ENCODE results near the gene SCN1B.
"Not testable (repeated sequence)": the region's sequence is repeated elsewhere in the genome, so short reads cannot be mapped to it uniquely, and the experiment has no call there.

DNA sequence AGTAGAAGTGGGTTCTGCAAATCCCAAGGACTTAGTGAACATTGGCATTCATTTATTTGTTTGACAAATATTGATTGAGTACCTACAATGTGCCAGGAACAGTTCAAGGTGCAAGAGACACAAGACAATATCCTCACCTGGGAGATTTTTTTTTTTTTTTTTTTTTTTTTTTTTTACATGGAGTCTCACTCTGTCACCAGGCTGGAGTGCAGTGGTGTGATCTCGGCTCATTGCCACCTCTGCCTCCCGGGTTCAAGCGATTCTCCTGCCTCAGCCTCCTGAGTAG is 1.7 kb upstream of the SCN1B start:
- TF ChIP-seq, protein P1, sequence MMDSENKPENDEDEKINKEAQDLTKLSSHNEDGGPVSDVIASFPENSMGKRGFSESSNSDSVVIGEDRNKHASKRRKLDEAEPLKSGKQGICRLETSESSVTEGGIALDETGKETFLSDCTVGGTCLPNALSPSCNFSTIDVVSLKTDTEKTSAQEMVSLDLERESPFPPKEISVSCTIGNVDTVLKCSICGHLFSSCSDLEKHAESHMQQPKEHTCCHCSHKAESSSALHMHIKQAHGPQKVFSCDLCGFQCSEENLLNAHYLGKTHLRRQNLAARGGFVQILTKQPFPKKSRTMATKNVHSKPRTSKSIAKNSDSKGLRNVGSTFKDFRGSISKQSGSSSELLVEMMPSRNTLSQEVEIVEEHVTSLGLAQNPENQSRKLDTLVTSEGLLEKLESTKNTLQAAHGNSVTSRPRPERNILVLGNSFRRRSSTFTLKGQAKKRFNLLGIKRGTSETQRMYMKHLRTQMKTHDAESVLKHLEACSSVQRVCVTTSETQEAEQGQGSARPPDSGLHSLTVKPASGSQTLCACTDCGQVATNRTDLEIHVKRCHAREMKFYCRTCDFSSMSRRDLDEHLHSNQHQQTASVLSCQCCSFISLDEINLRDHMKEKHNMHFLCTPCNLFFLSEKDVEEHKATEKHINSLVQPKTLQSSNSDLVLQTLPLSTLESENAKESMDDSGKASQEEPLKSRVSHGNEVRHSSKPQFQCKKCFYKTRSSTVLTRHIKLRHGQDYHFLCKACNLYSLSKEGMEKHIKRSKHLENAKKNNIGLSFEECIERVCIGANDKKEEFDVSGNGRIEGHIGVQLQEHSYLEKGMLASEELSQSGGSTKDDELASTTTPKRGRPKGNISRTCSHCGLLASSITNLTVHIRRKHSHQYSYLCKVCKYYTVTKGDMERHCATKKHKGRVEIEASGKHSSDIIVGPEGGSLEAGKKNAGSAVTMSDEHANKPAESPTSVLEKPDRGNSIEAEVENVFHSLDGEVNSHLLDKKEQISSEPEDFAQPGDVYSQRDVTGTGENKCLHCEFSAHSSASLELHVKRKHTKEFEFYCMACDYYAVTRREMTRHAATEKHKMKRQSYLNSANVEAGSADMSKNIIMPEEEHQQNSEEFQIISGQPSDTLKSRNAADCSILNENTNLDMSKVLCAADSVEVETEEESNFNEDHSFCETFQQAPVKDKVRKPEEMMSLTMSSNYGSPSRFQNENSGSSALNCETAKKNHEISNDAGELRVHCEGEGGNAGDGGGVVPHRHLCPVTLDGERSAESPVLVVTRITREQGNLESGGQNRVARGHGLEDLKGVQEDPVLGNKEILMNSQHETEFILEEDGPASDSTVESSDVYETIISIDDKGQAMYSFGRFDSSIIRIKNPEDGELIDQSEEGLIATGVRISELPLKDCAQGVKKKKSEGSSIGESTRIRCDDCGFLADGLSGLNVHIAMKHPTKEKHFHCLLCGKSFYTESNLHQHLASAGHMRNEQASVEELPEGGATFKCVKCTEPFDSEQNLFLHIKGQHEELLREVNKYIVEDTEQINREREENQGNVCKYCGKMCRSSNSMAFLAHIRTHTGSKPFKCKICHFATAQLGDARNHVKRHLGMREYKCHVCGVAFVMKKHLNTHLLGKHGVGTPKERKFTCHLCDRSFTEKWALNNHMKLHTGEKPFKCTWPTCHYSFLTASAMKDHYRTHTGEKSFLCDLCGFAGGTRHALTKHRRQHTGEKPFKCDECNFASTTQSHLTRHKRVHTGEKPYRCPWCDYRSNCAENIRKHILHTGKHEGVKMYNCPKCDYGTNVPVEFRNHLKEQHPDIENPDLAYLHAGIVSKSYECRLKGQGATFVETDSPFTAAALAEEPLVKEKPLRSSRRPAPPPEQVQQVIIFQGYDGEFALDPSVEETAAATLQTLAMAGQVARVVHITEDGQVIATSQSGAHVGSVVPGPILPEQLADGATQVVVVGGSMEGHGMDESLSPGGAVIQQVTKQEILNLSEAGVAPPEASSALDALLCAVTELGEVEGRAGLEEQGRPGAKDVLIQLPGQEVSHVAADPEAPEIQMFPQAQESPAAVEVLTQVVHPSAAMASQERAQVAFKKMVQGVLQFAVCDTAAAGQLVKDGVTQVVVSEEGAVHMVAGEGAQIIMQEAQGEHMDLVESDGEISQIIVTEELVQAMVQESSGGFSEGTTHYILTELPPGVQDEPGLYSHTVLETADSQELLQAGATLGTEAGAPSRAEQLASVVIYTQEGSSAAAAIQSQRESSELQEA (CRISPR knock-in tag; IDR thresholded peaks at IDR 0.05; ENCODE audit: not compliant biosample characterization) = not testable (repeated sequence)
- TF ChIP-seq, protein P2, sequence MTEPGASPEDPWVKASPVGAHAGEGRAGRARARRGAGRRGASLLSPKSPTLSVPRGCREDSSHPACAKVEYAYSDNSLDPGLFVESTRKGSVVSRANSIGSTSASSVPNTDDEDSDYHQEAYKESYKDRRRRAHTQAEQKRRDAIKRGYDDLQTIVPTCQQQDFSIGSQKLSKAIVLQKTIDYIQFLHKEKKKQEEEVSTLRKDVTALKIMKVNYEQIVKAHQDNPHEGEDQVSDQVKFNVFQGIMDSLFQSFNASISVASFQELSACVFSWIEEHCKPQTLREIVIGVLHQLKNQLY (CRISPR knock-in tag; IDR thresholded peaks at IDR 0.05) = not testable (repeated sequence)
- TF ChIP-seq, protein P3, sequence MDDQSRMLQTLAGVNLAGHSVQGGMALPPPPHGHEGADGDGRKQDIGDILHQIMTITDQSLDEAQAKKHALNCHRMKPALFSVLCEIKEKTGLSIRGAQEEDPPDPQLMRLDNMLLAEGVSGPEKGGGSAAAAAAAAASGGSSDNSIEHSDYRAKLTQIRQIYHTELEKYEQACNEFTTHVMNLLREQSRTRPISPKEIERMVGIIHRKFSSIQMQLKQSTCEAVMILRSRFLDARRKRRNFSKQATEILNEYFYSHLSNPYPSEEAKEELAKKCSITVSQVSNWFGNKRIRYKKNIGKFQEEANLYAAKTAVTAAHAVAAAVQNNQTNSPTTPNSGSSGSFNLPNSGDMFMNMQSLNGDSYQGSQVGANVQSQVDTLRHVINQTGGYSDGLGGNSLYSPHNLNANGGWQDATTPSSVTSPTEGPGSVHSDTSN (CRISPR knock-in tag; IDR thresholded peaks at IDR 0.05; ENCODE audit: borderline replicate concordance) = not testable (repeated sequence)
- not testable (repeated sequence) for TF ChIP-seq JUND (CRISPR knock-in tag; IDR thresholded peaks at IDR 0.05); EP300 (IDR thresholded peaks at IDR 0.05; ENCODE audit: low read depth in 2 of 2, low read length in 2 of 2); EP300 (CRISPR knock-in tag; IDR thresholded peaks at IDR 0.05; ENCODE audit: borderline replicate concordance); TAF1 (CRISPR knock-in tag; IDR thresholded peaks at IDR 0.05); ZNF24 (IDR thresholded peaks at IDR 0.05); KDM1A (CRISPR knock-in tag; IDR thresholded peaks at IDR 0.05); FOXJ3 (CRISPR knock-in tag; IDR thresholded peaks at IDR 0.05; ENCODE audit: borderline replicate concordance)
- TF ChIP-seq, protein P4, sequence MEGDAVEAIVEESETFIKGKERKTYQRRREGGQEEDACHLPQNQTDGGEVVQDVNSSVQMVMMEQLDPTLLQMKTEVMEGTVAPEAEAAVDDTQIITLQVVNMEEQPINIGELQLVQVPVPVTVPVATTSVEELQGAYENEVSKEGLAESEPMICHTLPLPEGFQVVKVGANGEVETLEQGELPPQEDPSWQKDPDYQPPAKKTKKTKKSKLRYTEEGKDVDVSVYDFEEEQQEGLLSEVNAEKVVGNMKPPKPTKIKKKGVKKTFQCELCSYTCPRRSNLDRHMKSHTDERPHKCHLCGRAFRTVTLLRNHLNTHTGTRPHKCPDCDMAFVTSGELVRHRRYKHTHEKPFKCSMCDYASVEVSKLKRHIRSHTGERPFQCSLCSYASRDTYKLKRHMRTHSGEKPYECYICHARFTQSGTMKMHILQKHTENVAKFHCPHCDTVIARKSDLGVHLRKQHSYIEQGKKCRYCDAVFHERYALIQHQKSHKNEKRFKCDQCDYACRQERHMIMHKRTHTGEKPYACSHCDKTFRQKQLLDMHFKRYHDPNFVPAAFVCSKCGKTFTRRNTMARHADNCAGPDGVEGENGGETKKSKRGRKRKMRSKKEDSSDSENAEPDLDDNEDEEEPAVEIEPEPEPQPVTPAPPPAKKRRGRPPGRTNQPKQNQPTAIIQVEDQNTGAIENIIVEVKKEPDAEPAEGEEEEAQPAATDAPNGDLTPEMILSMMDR (CRISPR knock-in tag; IDR thresholded peaks at IDR 0.05) = not testable (repeated sequence)
- TF ChIP-seq, protein P5, sequence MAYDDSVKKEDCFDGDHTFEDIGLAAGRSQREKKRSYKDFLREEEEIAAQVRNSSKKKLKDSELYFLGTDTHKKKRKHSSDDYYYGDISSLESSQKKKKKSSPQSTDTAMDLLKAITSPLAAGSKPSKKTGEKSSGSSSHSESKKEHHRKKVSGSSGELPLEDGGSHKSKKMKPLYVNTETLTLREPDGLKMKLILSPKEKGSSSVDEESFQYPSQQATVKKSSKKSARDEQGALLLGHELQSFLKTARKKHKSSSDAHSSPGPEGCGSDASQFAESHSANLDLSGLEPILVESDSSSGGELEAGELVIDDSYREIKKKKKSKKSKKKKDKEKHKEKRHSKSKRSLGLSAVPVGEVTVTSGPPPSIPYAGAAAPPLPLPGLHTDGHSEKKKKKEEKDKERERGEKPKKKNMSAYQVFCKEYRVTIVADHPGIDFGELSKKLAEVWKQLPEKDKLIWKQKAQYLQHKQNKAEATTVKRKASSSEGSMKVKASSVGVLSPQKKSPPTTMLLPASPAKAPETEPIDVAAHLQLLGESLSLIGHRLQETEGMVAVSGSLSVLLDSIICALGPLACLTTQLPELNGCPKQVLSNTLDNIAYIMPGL (CRISPR knock-in tag; IDR thresholded peaks at IDR 0.05; ENCODE audit: borderline replicate concordance in 1 of 2, low read depth in 1 of 2) = not testable (repeated sequence)
- TF ChIP-seq, protein P6, sequence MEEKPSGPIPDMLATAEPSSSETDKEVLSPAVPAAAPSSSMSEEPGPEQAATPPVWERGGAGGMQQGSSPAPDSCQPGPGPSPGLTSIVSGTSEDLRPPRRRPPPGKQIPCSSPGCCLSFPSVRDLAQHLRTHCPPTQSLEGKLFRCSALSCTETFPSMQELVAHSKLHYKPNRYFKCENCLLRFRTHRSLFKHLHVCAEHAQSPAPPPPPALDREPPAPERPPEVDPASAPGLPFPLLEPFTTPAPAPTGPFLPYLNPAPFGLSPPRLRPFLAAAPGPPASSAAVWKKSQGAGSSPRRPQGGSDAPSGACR (CRISPR knock-in tag; IDR thresholded peaks at IDR 0.05) = not testable (repeated sequence)
